ENCODE measurements around the gene PXN.
"Not testable (repeated sequence)": the region's sequence is repeated elsewhere in the genome, so short reads cannot be mapped to it uniquely, and the experiment has no call there.

Gene PXN

DNA sequence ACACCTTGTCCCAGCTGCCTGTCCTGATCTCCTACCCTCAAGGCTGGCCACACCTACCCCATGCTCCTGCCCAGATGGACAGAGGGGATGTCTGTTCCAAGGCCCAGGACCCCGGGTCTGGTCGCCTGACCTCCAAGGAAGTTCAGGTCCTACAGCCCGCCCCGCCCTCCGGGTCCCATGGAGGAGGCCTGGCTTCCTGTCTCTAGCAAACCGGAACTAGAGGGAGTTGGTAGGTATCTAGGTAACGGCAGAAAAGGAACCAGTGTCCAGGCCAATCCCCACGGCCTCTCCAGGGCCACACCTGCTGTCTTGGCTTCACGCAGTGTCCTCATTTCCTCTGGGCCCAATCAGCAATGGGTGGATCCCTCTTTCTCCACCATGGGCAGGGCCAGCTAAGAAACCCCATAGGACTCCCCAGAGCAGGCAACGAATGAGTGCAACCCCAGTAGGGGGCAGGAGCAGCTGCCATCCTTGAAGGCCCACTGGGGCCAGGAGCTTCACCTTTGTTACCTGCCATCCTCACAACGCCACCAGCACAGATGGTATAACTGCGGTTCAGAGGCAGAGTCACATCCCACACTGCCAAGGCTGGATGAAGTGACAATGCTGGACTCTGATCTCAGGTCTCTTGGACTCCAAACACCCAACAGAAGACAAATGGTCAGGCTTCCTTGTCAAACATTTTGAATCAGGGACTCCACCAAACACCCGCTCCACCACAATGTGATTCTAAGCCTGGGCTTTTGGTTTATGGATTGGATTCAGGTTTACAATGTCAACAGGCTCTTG is 39.5 kb downstream of the PXN start:
- DNase-seq (ENCODE audit: low read depth in 2 of 2) = no peak

DNA sequence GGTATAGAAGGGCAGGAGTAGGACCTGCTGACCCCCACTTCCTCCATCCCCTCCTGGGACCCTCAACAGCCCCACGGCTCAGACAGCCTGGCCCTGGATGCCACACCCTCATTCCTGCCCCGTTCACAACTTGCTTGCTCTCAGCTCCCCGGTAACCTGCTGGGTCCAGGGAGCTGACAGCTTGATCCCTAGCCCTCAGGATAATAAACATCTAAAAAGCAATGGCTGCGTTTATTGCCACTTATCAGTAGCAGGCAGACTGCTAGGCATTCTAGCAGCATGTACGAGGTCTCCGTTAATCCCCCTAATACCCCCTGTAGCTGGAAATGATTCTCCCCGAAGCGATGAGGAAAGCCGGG is 40.4 kb downstream of the PXN start:
- no peak for DNase-seq (ENCODE audit: low read depth in 2 of 2)

DNA sequence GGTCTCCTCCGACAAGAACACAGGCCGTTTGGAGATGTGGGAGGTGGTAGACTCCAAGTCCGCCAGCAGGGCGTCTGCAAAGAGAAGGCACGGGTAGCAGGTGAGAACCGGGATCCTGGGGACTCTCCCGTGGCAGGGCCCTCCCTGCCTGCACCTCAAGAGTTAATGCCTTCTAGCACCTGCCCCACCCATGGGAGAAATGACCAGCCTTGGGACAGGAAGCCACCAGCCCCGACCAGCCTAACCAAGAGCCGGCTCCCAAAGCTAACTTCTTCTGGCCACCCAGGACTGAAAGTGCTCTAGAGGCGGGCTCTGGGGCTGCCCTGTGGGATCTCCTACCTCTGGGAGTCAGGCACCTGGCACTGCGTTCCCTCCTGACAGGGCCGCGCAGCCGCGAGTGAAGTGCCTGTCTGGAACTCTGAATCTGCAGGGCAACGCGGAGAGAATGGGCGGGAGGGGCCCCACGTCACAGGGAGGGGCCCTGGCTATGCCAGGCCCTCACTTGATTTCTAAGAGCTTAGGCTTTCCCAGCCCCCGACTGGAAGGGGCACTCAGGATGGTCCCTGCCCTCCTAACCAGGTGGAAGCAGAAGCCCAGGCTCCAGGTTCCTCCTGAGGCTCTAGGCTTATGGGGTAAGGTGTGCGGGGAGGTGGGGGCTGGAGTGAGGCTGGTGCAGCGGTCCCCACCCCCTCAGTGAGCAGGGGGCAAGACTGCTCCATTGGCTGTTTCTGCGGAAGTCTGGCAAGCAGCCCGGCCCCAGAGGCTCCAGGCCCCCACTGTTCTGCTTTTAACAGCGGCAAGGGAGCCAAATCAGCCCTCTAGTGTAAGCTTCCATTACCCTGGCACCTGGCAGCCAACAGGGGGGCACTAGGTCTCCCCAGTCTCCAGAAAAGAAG is 41.0 kb downstream of the PXN start:
- DNase-seq (ENCODE audit: low read depth in 2 of 2) = no peak

DNA sequence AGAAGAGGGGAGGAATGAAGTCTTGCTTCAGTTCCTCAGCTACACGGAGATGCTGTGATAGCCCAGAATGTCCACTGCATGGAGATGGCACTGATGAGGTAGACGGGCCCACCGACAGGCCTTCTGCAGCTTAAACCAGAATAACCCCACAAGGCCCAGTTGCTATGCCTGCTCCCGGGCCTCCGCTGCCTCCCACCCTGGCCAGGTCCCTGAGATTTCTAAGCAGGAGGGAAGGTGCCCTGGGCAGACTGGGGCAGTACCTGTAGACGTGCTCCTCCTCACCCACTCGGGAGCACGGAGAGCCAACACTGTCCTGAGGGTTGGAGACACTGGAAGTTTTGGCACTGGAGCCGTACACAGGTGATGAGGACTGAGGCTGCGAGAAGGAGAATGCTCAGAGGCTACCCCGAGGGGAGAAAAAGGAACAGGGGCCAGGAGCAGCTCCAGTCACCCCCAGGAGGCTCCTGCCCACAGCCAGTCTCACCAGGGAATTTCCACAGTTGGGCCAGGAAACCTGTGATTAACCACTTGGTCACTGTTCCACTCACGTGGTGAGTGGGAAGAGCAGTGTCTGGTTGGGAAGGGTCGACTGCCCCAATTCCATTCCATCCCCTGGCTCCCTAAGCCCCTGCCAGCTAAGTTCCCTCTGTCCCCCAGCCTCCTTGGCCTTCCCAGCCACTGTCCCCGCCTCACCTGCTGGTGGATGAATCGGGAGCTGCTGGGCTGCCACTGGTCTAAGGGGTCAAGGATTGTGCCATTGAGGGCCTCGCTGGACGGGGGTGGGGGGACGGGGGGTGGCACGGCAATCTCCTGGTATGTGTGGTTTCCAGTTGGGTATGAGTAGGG is 41.8 kb downstream of the PXN start:
- DNase-seq (ENCODE audit: low read depth in 2 of 2) = no peak

DNA sequence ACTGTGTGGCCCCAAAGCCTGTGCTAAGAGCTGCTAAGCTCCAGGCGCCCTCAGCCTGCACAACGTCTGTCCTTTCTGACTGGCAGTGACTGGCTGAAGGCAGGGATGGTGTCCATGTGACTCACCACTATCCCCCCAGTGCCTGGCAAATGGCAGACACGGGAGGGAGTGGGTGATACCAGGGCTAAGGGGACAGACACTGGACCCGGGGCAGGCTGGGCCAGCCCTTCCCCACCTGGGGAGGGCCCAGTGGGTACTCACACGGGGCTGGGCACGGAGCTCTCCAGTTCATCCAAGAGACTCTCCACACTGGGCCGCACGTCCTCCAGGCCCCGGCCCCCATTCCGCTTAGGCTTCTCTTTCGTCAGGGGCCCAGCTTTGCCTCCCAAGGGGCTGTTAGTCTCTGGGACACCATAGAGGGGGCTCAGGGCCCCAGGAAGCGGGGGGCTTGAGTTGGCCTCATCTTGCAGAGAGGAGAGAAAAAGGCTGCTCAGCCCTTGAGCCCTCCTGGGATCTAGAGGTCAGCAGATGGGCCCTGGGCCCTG is 43.2 kb downstream of the PXN start:
- no peak for DNase-seq (ENCODE audit: low read depth in 2 of 2)

DNA sequence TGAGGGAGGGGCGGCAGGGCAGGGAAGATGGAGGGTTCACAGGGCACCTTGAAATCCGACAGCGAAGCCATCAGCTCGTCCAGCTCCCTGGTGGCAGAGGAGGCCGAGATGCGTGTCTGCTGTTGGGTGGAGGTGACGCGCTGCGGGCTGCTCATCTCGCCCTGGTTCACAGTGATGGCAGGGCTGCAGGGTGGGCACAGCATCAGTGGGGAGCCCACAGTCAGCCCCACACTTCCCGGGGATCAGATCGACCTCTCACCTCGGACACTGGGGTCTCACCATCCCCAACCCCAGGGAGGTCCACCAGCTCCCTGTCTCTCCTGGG is 44.0 kb downstream of the PXN start:
- DNase-seq (ENCODE audit: low read depth in 2 of 2) = no peak

DNA sequence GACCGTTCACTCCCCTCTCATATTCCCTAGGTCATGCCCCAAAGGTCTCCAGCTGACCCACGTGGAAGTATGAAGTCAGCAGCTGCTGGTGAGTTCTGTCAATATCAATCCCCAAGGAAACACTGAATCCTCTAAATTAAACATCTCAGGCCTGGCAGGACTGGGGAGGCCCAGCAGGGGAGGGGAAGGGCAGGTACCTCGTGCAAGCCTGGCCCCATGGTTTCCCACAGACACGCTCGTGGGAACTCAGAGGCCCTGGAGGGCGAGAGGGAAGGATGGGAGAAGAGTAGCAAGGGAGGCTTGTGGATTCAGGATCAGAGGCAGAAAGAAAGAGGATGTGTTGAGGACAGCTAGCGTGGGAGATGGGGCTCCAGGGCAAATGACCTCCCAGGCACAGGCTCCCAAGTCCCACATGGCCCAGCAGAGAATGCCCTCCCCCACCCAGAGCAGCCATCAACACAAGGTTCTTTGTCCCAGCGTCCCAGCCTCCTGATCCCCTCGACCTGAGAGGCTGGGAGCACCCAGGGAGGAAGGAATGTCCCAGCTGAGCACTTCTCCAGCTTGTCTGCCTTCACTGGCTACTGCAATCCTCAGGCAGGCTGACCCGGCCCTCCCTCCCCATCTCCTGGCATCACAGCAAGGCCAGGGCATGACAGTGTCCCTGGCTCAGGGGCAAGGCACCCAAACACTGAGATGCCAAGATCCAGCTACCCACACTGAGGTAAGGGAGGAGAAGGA is 44.5 kb downstream of the PXN start:
- no peak for DNase-seq (ENCODE audit: low read depth in 2 of 2)

DNA sequence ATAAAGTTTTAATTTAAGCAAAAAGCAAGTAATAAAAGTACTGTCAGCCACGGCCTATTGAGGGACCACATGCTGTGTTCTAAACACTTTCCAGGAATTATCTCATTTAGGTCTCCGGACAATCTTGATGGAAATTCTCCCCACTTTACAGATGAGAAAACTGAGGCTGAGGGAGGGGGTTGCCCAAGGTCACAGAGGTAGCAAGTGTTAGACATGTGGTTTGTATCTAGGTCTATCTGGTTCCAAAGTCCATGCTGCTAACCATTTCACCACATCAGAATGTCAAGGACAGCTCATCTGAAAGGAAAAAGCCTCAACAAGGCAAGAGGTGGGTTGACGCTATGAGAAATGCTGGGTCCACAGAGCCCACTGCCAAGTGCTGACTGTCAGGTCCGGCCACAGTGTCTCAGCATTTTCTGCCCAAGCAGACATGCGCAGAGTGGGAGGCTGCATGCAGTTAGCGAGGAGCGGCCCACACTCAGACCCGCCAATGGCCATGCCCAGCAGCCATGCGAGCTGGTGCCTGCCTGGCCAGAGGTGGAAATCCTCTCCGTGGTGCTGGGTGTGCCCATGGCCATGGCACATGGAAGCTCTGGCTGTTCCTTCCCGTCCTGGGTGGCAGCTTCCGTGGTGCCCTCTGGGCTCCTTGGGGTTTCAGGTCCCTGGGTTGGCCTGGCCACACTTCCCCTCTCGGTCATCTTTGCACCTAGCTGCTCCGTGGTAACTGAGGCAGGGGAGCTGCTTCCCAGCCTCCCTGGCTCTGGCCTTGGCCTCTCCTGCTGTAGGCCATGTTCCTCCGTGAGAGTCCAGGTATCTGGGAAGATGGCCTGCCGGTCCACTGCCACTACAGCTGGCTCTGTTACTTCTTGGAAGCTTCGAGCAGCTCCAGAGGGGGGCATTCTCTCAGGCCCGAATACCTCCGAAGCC is 46.6 kb downstream of the PXN start:
- no peak for DNase-seq (ENCODE audit: low read depth in 2 of 2)

DNA sequence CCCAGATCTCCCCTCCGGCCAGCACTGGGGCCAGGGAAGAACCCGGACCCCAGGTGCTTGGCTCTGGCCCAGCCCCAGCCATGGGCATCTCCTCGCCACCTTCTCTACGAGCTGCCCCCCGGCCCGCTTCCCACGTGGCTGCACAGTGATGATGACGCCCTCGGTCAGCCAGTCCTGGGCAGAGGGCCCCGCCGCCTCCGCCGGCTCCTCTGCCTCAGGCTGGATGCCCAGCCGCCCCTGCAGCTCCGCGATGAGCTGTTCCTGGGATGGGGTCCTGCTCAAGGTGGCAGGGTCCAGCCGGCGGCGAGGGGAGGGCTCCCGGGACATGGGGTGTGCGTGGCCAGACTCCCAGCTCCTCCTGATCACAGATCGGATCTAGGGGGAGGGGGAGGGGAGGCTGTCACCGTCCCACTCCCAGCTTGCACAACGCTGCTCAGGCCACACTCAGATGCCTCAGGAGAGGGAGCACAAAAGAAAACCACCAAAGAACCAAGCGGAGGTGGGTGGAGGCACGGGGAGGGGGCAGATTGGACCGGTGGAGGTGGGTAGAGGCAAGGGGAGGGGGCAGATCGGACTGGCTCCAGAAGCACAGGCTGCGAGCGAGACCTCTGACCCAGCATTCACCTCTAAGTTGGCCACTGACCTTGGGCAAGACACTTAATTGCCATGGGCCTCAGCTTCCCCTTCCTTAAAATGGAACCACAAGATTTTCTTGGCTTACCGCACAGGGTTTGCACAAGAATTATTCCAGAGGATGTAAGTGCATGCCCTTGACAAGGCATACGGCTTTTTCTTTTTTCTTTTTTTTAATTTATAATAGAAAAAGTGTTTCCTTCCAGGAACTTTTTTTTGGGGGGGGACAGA is 48.6 kb downstream of the PXN start:
- DNase-seq (ENCODE audit: low read depth in 2 of 2) = no peak

DNA sequence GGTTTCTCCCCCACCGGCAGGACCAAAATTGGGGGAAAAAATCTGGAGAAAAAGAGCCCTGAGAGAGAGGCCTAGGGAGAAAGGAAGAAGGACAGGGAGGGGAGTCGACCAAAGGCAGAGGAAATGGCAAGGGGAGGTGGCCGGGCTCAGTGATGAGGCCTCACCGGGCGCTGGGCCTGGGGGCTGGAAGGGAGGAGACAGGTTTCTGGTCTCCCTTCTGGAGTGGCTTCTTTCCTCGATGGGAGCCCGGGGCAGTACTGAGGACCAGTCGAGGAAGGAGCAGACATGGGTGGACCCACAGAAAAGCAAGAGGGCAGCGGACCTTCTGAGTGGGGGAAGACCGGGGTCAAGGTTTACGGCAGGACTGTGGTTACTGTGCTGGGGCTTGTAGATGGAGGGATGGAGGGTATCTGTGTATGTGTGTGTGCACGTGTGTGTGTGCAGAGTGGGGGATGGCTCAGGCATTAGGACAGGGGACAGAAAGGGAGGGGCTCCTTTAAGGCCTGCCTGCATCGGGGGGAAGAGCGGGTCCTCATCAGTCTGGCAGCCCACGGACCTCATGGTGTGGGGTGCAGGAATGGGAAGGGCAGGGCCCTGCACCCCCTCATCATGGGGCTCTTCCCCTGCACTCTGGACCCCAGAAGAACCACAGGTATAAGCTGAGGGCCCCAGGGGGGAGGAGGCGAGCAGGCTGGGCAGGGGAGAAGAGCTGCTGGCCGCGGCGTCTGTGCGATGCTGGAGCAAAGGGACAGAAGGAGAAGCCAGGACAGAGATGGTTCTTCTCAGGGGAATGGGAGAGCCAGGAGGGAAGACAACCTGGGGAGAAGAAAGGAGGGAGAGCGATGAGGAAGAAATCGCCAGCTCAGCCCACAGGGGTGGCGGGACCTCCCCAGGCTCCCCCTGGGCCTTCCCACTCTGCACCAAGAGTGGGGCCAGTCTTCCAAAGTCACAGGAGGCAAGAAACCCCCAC is 49.5 kb downstream of the PXN start:
- no peak for DNase-seq (ENCODE audit: low read depth in 2 of 2)

DNA sequence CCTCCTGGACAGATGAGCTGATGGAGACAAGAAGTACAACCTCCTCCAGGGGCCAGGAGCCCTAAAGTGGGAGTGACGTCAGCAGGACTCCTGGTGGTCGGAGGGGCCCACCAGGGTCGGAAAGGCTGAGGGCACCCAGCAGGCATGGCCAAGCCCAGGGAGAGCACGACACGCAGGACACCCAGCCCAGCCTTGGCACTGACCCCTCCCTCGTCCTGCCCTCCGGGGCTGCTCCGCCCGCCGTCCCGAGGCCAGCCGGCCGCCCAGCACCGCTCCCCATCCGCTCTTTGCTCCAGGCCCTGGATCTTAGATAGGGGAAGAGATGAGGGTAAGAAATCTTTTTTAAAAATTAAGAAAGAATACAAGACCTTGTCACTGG is 50.2 kb downstream of the PXN start:
- DNase-seq (ENCODE audit: low read depth in 2 of 2) = no peak

DNA sequence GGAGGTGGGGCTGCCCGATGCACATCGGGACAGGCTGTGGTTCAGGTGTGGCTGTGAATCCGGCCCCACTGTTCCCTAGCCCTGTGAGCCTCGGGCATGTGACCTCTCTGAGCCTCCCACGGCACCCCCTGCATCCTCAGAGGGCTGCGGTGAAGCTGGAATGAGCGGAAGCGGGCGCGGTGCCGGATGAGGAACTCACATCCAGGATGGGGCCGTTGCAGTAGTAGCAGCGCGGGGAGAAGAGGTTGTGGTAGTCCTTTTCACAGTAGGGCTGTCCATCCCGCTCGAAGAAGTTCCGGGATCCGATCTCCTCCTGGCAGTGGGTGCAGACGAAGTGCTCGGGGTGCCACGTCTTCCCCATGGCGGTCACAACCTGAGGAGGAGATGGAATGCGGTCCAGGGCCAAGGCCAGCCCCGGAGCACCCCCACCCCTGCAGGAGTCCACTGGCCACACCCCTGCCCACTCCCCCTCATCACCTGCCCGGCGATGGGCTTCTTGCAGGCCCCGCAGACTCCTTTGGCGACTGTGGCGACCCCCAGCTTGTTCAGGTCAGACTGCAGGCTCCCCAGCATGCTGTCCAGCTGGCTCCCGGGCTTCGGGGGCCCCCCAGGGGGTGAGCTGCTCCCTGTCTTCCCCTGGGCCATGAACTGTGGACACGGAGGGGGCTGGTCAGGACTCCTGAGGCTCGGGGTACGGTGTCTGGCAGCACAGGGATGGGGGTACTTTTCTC is 50.7 kb downstream of the PXN start:
- DNase-seq (ENCODE audit: low read depth in 2 of 2) = no peak

DNA sequence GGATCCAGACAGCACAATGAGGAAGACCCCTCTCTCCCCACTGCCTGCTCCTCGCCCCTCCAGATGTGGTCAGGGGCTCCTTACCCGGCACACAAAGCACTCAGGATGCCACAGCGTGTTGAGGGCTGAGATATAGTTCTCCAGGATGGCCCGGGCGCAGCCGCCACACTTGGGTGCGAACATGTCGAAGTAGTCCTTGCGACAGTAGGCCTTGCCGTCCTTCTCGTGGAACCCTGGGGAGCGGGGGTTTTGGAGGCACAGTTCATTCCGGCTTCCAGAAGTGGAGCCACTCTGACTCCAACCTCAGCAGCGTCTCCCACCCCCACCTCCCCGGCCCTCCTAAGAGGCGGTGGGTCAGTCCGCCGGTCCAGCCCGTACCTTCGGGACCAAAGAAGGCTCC is 51.8 kb downstream of the PXN start:
- DNase-seq (ENCODE audit: low read depth in 2 of 2) = no peak

DNA sequence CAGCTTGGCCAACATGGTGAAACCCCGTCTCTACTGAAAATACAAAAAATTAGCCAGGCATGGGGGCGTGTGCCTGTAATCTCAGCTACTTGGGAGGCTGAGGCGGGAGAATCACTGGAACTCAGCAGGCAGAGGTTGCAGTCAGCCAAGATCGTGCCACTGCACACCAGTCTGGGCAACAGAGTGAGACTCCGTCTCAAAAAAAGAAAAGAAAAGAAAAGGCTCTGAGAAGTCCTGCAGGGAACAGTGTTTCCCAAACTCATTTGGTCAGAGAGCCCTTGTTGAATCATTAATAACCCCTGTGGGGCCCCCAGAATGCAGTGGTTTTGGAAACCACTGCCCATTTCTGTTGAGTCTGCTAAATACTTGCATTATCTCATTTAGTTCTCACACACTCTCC is 52.3 kb downstream of the PXN start:
- not testable (repeated sequence) for DNase-seq (ENCODE audit: low read depth in 2 of 2)

DNA sequence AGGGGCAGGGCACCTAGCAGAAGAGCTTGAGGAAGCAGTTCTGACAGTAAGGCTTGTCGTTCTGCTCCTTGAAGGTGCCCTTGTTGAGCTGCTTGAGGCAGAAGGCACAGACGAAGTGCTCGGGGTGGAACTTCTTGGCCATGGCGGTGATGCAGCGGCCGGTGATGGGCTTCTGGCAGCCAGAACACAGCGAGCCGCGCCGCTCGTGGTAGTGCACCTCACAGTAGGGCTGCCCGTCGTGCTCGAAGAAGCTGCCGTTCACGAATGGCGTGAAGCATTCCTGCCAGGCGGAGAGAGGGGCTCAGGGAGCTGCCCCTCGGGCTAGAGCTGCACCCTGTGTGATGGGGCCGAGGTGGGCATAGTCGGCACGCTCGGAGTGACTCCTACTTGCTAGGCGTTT is 53.2 kb downstream of the PXN start:
- DNase-seq (ENCODE audit: low read depth in 2 of 2) = no peak

DNA sequence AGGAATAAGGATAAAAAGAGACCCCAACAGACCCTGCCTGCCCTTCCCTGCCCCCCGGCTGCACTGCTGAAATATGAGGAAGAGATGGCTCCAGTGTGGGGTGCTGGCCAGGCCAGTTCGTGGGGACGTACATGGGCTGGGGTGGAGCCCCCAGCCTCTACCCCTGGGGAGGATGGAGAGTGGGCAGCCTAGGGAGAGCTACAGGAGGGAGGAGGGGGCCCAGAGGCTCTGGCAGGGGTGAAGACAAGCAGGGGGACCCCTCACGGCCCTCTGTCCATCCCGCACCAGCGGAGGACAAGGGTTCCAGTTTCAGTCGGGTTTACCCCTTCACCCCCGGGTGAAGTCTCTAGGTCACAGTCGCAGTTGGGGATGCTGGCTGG is 53.6 kb downstream of the PXN start:
- DNase-seq (ENCODE audit: low read depth in 2 of 2) = no peak

DNA sequence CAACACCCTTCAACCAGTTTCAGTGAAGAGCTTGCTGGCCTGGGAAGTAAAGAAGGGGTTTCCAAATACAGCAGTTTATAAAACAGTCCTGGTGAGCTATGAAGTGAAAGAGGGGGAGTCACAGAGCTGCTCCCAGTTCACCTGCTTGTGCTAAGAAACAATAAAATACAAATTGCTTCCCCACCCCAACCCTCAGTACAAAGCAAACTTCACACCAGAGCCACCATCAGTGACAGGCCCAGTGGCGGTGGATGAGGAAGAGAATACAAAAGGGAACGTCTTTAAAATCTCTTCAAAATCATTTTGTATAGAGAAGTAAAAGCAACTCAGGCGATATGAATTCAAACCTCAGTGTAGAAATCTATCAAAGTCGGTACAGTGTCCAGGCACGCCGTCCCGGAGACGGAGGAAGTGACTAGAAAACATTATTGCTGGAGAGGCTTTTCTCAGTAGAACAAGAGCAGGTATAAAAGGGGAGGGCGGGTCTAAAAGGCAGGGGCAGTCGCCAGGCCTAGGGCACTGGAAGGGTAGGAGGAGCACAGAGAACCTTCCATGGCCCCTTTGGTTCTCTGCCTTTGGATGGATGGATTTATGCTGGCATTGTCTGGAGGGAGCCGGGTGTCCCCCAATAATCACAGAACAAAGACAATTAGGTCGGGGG is 54.2 kb downstream of the PXN start:
- DNase-seq (ENCODE audit: low read depth in 2 of 2) = no peak

Measured in stimulated activated CD8-positive, alpha-beta memory T cell treated with anti-CD3 and anti-CD28 coated beads, Interleukin-7, amount 100 ng/mL, for 4 hours (primary cell).